Activated naive CD4-positive, alpha-beta T cell treated with anti-CD3 and anti-CD28 coated beads, Interleukin-2, amount 50 U/mL, for 72 hours (primary cell): ENCODE data around the gene ADAT1. TPM values are rescaled to one million over a fixed set of nuclear protein-coding genes. Genes with fewer than 3 reads are reported as not detected.
A peak's percentile ranks its signal among the peaks of the same experiment; 100 is the strongest.

ENCODE experiments used
- ATAC-seq, 2 donors: fragments of 150-1000 bp; cut with Tn5 transposase; 2 replicates each; pipeline ENCODE4 v1.10.0; 2021; ENCODE audit warnings: mild to moderate bottlenecking in 2 of 2, moderate library complexity in 2 of 2
- DNase-seq, 2 donors: peaks; one replicate each; pipeline ENCODE4 v3.0.0; 2021 to 2022; ENCODE audit warnings: low spot score in 2 of 2
- H3K27ac Mint-ChIP-seq, 2 donors: one replicate each; pipeline ENCODE4 v1.8.0; 2022; ENCODE audit warnings: mild to moderate bottlenecking in 2 of 2, mixed read lengths in 2 of 2
- H3K36me3 Mint-ChIP-seq, 2 donors: one replicate each; pipeline ENCODE4 v1.8.0; 2022; ENCODE audit warnings: mixed read lengths in 2 of 2
- H3K9me3 Mint-ChIP-seq, 2 donors: one replicate each; pipeline ENCODE4 v1.8.0; 2022; ENCODE audit warnings: mixed read lengths in 2 of 2
- total RNA-seq, 2 donors: library from RNA; stranded (reverse); gene quantifications; one replicate each; pipeline ENCODE4 v1.2.3, GENCODE V29; 2022

Gene ADAT1, protein sequence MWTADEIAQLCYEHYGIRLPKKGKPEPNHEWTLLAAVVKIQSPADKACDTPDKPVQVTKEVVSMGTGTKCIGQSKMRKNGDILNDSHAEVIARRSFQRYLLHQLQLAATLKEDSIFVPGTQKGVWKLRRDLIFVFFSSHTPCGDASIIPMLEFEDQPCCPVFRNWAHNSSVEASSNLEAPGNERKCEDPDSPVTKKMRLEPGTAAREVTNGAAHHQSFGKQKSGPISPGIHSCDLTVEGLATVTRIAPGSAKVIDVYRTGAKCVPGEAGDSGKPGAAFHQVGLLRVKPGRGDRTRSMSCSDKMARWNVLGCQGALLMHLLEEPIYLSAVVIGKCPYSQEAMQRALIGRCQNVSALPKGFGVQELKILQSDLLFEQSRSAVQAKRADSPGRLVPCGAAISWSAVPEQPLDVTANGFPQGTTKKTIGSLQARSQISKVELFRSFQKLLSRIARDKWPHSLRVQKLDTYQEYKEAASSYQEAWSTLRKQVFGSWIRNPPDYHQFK
- total RNA-seq, result 10 to 100 TPM; 39.0 to 44.8 TPM

DNA sequence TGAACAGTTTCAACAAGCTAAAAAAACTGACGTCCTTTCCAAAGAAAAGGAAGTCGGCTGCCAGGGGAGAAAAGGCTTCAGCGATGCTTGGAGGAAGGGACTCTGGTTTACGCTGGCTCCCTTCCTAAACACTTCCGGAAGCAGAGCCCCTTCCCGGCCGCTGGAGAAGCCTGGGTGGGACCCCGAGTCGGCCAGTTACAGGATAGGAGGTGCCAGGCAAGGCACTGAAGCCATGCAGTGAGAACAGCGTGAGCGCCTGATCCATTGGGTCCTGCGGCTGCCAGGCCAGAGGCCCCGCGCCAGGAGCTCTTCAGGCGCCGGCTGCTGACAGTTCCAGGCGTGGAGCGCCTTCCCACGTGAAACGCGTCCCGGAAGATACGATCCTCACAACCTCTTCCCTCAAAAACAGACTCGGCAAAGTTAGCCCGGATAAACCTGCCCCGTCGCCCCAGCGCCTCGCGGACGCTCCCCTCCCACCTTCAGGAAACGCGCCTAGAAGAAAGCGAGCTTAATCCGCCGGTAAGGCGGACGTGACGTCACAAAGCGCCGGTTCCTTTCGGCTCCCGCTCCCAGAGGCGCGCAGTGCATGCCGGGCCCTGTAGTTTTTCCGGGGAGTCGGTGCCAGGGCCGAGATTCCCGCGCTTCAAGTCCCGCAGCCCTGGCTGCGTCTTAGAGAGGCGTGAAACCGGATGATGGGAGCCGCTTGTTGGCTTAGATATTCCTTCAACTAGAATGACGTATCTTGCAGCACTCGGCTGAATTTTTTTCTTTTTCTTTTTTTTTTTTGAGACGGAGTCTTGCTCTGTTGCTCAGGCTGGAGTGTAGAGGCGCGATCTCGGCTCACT, at the start of gene ADAT1:
Gene ADAT1 (minus strand): TSS at position 521 of the 845 bp plus-strand sequence. CDS start 2,482 bp downstream, outside the sequence.
- Mint-ChIP-seq H3K9me3 (no peaks in the 10 kb centered on the region), H3K27ac (peak within 1 kb of the TSS; percentile 95 to 98), H3K36me3 (peaks cover 50 to 54% of the 10 kb centered on the region in 2 donors)
- ATAC-seq, result peak; percentile 93 to 97
- DNase-seq, result peak; percentile 92 to 98

GRCh38 chr16:75667503-75667902, 44.4 kb upstream of the ADAT1 start:
- no peaks in the 10 kb centered on the region for H3K9me3 Mint-ChIP-seq
- no peak overlapping the region for H3K27ac Mint-ChIP-seq
- no peaks in the 10 kb centered on the region for H3K36me3 Mint-ChIP-seq
- ATAC-seq, result no peak
- DNase-seq, result no peak

GRCh38 chr16:75660726-75661302, 37.7 kb upstream of the ADAT1 start:
- no peak for ATAC-seq
- H3K9me3 Mint-ChIP-seq, result no peaks in the 10 kb centered on the region
- peaks cover 10 to 15% of the 10 kb centered on the region in 2 donors for H3K36me3 Mint-ChIP-seq
- no peak for DNase-seq
- no peak overlapping the region for H3K27ac Mint-ChIP-seq

- Mint-ChIP-seq H3K27ac (peak overlapping the region in 1 of 2 donors; percentile 55), H3K36me3 (peaks cover 10 to 18% of the 10 kb centered on the region in 2 donors), H3K9me3 (no peaks in the 10 kb centered on the region)
- DNase-seq (no peak), ATAC-seq (no peak)
These were observed 37.2 kb upstream of the ADAT1 start for GRCh38 chr16:75660321-75660720.

GRCh38 chr16:75658175-75658574, 35.1 kb upstream of the ADAT1 start:
- no peak for DNase-seq
- peaks cover 14 to 30% of the 10 kb centered on the region in 2 donors for H3K36me3 Mint-ChIP-seq
- no peaks in the 10 kb centered on the region for H3K9me3 Mint-ChIP-seq
- H3K27ac Mint-ChIP-seq, result no peak overlapping the region
- no peak for ATAC-seq

DNA sequence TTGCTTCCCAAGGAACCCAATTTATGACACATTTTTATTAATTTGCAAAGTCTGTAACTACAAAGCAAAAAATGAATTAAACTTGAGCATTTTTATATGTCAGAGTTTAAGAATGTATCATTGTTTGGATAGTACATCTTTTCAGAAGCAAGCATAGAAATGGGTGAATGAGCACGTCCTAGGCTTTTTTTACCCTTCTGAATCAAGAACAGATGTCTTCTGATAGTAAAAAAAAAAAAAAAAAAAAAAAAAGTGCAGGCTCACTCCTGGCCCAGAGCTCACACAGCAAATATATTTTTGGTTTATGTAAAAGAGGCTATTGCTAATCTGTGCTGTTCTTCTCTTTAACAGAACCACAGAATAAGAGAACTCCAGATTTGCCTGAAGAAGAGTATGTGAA, 30.8 kb upstream of the ADAT1 start:
- peaks cover 20 to 48% of the 10 kb centered on the region in 2 donors for H3K36me3 Mint-ChIP-seq
- ATAC-seq, result no peak
- DNase-seq, result no peak
- H3K9me3 Mint-ChIP-seq, result no peaks in the 10 kb centered on the region
- peak overlapping the region; percentile 76 to 98 for H3K27ac Mint-ChIP-seq

GRCh38 chr16:75648265-75649076, 25.4 kb upstream of the ADAT1 start:
- H3K27ac Mint-ChIP-seq, result peak overlapping the region; percentile 96 to 97

GRCh38 chr16:75647492-75648264, 24.6 kb upstream of the ADAT1 start, which contains the start of the genes KARS1 and TERF2IP:
Gene KARS1, minus strand, starts transcription at chr16:75647665. Its CDS starts 26 bp downstream, at chr16:75647639.
Gene TERF2IP, plus strand, starts transcription at chr16:75647773. Its CDS starts 110 bp downstream, at chr16:75647883.
- no peaks in the 10 kb centered on the region for H3K9me3 Mint-ChIP-seq
- peaks cover 36 to 40% of the 10 kb centered on the region in 2 donors for H3K36me3 Mint-ChIP-seq
- peak; percentile 93 to 94 for ATAC-seq
- peak within 1 kb of the TSS; percentile 97 to 99 for H3K27ac Mint-ChIP-seq
- peak; percentile 91 to 96 for DNase-seq

More at GRCh38 chr16:75648265-75649076, 25.4 kb upstream of the ADAT1 start:
- DNase-seq (peak; percentile 79 to 83), ATAC-seq (peak; percentile 37 to 45)
- Mint-ChIP-seq H3K9me3 (no peaks in the 10 kb centered on the region), H3K36me3 (peaks cover 36 to 40% of the 10 kb centered on the region in 2 donors)

GRCh38 chr16:75647112-75647491, 24.0 kb upstream of the ADAT1 start:
- H3K27ac Mint-ChIP-seq, result peak overlapping the region; percentile 97 to 99
- DNase-seq (no peak), ATAC-seq (peak in 1 of 2 donors; percentile 14)
- no peaks in the 10 kb centered on the region for H3K9me3 Mint-ChIP-seq
- peaks cover 36 to 40% of the 10 kb centered on the region in 2 donors for H3K36me3 Mint-ChIP-seq

DNA sequence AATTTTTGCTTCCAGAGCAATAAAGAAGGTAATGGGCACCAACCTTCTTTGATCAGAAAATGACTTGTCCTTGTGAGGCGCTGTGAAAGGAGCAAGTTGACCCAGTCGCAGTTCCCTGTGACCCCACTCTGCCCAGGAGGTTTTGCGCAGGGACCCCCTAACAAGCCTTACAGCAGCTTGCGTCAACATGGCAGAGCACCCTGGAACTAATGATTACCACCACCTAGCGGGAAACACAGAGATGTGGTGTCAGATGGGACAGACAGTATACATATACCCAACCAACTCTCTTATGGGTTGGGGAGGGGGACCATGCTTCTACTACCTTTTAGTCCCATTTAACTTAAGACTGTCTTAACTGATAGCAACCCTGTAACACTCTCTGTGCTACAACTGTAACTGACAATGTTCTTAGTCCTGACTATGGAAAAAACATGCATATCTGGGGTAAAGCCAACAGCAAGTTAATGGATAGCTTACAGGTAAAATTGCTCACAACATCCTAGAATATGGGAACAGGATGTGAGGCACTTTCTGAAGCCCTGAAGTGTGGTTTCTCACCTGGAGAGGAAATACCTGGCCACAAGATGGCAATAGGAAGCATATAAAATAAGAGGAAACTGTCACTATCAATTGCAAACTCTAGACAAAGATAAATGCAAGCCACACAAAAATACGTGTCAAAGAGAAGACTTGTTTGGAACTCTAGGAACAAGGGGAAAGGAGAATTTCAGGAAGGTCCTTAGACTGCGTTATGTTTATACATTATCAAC, 21.3 kb upstream of the ADAT1 start:
- no peak for ATAC-seq
- Mint-ChIP-seq H3K27ac (peak overlapping the region in 1 of 2 donors; percentile 72), H3K36me3 (peaks cover 33 to 44% of the 10 kb centered on the region in 2 donors), H3K9me3 (no peaks in the 10 kb centered on the region)
- DNase-seq, result no peak

DNA sequence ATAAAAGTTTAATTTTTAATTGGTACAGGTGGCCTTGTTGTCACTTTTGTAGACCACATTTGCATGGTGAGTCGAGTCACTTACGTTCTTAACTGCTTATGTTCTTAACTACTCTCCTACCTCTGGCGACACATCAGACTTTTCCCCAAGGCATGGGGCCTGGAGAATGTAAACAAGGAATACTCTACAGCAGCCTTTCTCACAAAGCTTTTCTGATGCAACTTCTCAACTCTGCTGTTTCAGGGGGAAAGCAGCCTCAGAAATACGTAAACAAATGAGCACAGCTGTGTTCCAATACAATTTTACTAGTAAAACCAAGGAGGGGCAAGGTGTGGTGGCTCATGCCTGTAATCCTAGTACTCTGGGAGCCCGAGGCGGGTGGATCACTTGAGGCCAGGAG, 17.5 kb upstream of the ADAT1 start:
- ATAC-seq (no peak), DNase-seq (no peak)
- H3K9me3 Mint-ChIP-seq, result no peaks in the 10 kb centered on the region
- H3K36me3 Mint-ChIP-seq, result peaks cover 22 to 48% of the 10 kb centered on the region in 2 donors
- H3K27ac Mint-ChIP-seq, result peak overlapping the region in 1 of 2 donors; percentile 87

DNA sequence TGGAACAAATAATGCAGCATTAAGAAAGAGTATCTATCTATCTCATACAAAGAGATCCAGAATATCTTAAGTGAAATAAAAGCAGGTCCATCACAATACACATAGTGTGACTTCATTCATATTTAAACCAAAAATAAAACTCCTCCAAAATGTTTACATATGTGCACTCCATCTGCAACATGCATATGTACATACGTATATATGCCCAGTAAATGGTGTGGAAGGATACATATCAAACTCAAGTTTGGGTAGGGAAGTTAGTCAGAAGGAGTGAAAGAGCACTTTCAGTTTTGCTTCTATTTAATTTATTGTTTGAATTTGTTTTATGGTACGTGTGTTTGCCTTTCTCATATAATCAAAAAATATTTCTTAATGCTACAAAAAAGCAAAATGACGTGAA, 12.0 kb upstream of the ADAT1 start:
- no peak overlapping the region for H3K27ac Mint-ChIP-seq
- no peak for DNase-seq
- H3K9me3 Mint-ChIP-seq, result no peaks in the 10 kb centered on the region
- no peak for ATAC-seq
- H3K36me3 Mint-ChIP-seq, result peaks cover 26 to 51% of the 10 kb centered on the region in 2 donors

GRCh38 chr16:75632857-75633256, 9.8 kb upstream of the ADAT1 start:
- no peak for ATAC-seq
- DNase-seq, result no peak
- H3K9me3 Mint-ChIP-seq, result no peaks in the 10 kb centered on the region
- H3K27ac Mint-ChIP-seq, result peak overlapping the region in 1 of 2 donors; percentile 22
- peaks cover 41 to 64% of the 10 kb centered on the region in 2 donors for H3K36me3 Mint-ChIP-seq

DNA sequence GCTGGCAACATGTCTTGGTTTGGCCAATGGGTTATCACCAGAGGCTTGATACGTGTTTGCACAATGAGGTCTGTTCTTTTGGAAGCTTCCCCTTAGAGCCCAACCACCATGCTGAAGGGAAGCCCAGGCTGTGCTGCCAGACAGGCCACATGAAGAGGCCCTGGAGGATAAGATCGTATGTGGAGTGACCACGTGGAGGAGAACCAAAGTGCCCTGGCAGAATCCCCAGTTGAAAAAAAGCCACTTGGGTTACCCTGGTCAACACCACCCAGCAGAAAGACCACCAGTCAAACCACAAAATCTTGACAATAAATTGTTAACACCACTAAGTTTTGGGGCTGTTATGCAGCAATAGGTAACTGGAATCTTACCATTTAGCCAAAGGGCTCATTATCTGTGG, 7.0 kb upstream of the ADAT1 start:
- Mint-ChIP-seq H3K9me3 (no peaks in the 10 kb centered on the region), H3K27ac (peak overlapping the region in 1 of 2 donors; percentile 38), H3K36me3 (peaks cover 52 to 71% of the 10 kb centered on the region in 2 donors)
- no peak for DNase-seq
- ATAC-seq, result no peak
